Mesothelial cell of epicardium (in vitro differentiated cells): ENCODE results near the gene GALNT10. TPM values are rescaled to one million over a fixed set of nuclear protein-coding genes. Genes with fewer than 3 reads are reported as not detected.

ENCODE experiments used
- DNase-seq, 2 experiments: peaks; one replicate each; pipeline ENCODE4 v3.0.0; 2021; ENCODE audit warnings: low spot score in 2 of 2; ENCODE audit not compliant: unreplicated experiment in 2 of 2
- H3K27ac Mint-ChIP-seq: 2 replicates; pipeline ENCODE4 v1.8.0; 2021; ENCODE audit warnings: mixed read lengths
- H3K27me3 Mint-ChIP-seq: 2 replicates; pipeline ENCODE4 v1.8.0; 2021; ENCODE audit warnings: low read depth, mixed read lengths
- H3K36me3 Mint-ChIP-seq: 2 replicates; pipeline ENCODE4 v1.8.0; 2021; ENCODE audit warnings: mixed read lengths
- H3K4me1 Mint-ChIP-seq: 2 replicates; pipeline ENCODE4 v1.8.0; 2021; ENCODE audit warnings: mixed read lengths
- H3K4me3 Mint-ChIP-seq: 2 replicates; pipeline ENCODE4 v1.8.0; 2021; ENCODE audit warnings: mild to moderate bottlenecking, moderate library complexity, mixed read lengths
- H3K9me3 Mint-ChIP-seq: 2 replicates; pipeline ENCODE4 v1.8.0; 2021; ENCODE audit warnings: mixed read lengths
- total RNA-seq: library from RNA; stranded (reverse); gene quantifications from 3 replicates; pipeline ENCODE4 v1.2.1, GENCODE V29; 2021
- TF ChIP-seq, protein P1 (sequence below): fragments of 200-600 bp; sonication (generic); IDR thresholded peaks from one replicate; pipeline ENCODE4 v1.5.0; 2021; ENCODE audit warnings: antibody characterized with exemption; ENCODE audit not compliant: unreplicated experiment

GALNT10 gene
- total RNA-seq, 1 donor from 2014 or later = 13.9 TPM

DNA sequence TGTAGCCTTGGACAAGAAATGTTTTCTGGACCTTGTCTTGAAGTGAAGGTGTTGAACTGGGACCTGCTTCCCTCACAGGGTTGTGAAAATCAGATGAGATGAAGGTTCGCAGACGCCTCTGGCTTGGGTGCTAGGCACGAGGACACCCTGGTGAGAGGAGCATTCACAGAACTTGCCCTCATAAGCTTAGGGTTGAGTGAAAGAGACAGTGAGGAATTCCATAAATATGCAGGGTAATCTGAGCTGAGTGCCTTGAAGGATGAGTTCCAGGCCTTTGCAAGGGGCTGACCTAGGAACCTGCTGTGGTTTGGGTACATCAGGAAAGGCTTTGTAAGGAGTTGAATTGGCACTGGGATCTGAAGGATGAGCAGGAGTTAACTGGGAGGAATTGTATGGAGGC lies 179.6 kb downstream of the GALNT10 start:
- Mint-ChIP-seq H3K4me1 (peaks cover 28% of the 10 kb centered on the region), H3K27me3 (peaks cover 11% of the 10 kb centered on the region), H3K9me3 (no peaks in the 10 kb centered on the region), H3K4me3 (no peak overlapping the region), H3K36me3 (no peaks in the 10 kb centered on the region), H3K27ac (no peak overlapping the region)
- DNase-seq = no peak
- TF ChIP-seq, protein P1, sequence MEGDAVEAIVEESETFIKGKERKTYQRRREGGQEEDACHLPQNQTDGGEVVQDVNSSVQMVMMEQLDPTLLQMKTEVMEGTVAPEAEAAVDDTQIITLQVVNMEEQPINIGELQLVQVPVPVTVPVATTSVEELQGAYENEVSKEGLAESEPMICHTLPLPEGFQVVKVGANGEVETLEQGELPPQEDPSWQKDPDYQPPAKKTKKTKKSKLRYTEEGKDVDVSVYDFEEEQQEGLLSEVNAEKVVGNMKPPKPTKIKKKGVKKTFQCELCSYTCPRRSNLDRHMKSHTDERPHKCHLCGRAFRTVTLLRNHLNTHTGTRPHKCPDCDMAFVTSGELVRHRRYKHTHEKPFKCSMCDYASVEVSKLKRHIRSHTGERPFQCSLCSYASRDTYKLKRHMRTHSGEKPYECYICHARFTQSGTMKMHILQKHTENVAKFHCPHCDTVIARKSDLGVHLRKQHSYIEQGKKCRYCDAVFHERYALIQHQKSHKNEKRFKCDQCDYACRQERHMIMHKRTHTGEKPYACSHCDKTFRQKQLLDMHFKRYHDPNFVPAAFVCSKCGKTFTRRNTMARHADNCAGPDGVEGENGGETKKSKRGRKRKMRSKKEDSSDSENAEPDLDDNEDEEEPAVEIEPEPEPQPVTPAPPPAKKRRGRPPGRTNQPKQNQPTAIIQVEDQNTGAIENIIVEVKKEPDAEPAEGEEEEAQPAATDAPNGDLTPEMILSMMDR = no peak

- Mint-ChIP-seq H3K4me3 (no peak overlapping the region), H3K27ac (no peak overlapping the region), H3K27me3 (peaks cover 11% of the 10 kb centered on the region), H3K4me1 (peaks cover 24% of the 10 kb centered on the region), H3K36me3 (no peaks in the 10 kb centered on the region), H3K9me3 (no peaks in the 10 kb centered on the region)
- no peak for DNase-seq
- TF ChIP-seq, protein P1 = no peak
Observed at GRCh38 chr5:154370813-154371212, 180.3 kb downstream of the GALNT10 start.

DNA sequence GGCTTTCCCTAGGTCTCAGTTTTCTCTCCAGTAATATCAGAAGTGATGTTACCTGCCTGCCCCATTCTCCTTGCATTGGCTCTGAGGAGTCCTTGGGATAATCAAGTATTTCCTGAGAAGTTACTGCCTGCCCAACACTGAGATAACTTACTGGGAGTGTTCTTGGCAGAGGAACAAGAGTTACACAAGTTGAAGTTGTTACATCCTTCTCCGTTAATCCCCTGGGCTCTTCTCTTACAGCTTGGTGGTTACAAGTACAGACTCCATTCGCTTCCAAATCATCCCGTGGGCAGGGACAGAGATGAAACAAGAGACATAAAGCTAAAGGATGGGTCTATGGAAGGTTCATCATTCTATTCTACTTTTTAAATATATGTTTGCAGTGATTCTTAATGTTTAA lies 181.2 kb downstream of the GALNT10 start:
- H3K4me1 Mint-ChIP-seq = peaks cover 23% of the 10 kb centered on the region
- peaks cover 11% of the 10 kb centered on the region for H3K27me3 Mint-ChIP-seq
- no peak overlapping the region for H3K27ac Mint-ChIP-seq
- no peaks in the 10 kb centered on the region for H3K9me3 Mint-ChIP-seq
- TF ChIP-seq, protein P1 = no peak
- DNase-seq = no peak
- H3K36me3 Mint-ChIP-seq = no peaks in the 10 kb centered on the region
- H3K4me3 Mint-ChIP-seq = no peak overlapping the region

DNA sequence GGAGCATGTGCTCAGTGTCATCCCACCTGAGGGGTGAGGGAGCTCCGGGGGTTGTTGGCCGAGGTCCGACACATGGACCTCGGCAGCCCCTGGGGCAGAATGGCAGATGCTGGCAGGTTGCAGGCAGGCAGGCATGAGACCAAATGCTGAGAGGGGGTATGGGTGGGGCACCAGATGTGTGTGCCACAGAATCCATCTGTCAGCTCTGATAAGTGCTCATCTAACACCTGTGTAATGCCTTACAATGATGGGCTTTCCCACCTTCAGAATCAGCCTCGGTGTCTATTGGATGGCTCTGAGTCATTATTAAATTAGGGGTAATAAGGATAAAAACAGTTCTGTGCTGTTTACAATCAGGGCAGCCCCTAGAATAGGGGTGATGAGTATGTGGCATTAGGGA lies 182.1 kb downstream of the GALNT10 start:
- H3K36me3 Mint-ChIP-seq = peaks cover 3% of the 10 kb centered on the region
- no peak overlapping the region for H3K27ac Mint-ChIP-seq
- peaks cover 23% of the 10 kb centered on the region for H3K4me1 Mint-ChIP-seq
- no peak overlapping the region for H3K4me3 Mint-ChIP-seq
- TF ChIP-seq, protein P1 = no peak
- DNase-seq = no peak
- peaks cover 15% of the 10 kb centered on the region for H3K27me3 Mint-ChIP-seq
- H3K9me3 Mint-ChIP-seq = no peaks in the 10 kb centered on the region

DNA sequence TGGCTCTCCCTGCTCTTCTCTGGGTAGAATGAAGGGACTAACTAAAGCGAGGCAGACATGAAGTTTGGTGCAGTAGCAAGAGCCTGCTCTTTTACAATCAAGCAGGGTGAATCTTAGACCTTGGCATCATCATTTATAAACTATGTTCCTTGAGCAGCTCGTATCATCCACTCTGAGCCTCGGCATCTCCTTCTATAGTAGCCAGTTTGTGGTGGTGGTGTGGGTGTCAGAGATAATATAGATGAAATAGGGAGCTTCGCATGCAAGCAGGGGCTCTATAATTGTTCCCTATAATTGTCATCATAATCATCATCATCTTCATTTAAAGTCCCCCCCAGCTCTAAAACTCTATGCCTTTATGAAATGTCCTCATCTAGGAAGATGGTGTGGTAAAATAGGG lies 182.8 kb downstream of the GALNT10 start:
- Mint-ChIP-seq H3K9me3 (no peaks in the 10 kb centered on the region), H3K4me3 (no peak overlapping the region), H3K27ac (no peak overlapping the region), H3K27me3 (peaks cover 17% of the 10 kb centered on the region), H3K4me1 (peaks cover 17% of the 10 kb centered on the region), H3K36me3 (peaks cover 3% of the 10 kb centered on the region)
- TF ChIP-seq, protein P1 = no peak
- no peak for DNase-seq

- no peak for DNase-seq
- Mint-ChIP-seq H3K4me3 (no peak overlapping the region), H3K4me1 (peaks cover 13% of the 10 kb centered on the region), H3K27ac (no peak overlapping the region), H3K36me3 (peaks cover 3% of the 10 kb centered on the region), H3K9me3 (no peaks in the 10 kb centered on the region), H3K27me3 (peaks cover 17% of the 10 kb centered on the region)
- TF ChIP-seq, protein P1 = no peak
Observed at GRCh38 chr5:154373729-154374179, 183.2 kb downstream of the GALNT10 start.
